Psoas muscle (tissue), 8 donors: ENCODE measurements around the gene FAM163B. TPM values are rescaled to one million over a fixed set of nuclear protein-coding genes. Genes with fewer than 3 reads are reported as not detected.

Experiments used
- ATAC-seq, 4 donors: fragments of 200-7000 bp; cut with Tn5 transposase; one replicate each; pipeline ENCODE4 v1.9.1; 2020; ENCODE audit warnings: moderate library complexity in 3 of 4, mild to moderate bottlenecking in 2 of 4
- DNase-seq, 2 donors: peaks; one replicate each; pipeline ENCODE4 v3.0.0-alpha.2; 2020
- H3K27ac ChIP-seq: fragments of 200-600 bp; one replicate; pipeline ENCODE4 v1.8.0; 2022
- H3K27me3 ChIP-seq, 3 donors: fragments of 200-600 bp in 1 of 3; one replicate each; pipeline versions ENCODE4 v1.6.1 to v1.8.0; 2013 to 2022; ENCODE audit warnings: low read length in 2 of 3, mild to moderate bottlenecking in 2 of 3, moderate library complexity in 1 of 3; ENCODE audit not compliant: insufficient read depth in 3 of 3
- H3K36me3 ChIP-seq, 2 donors: fragments of 200-600 bp in 1 of 2; one replicate each; pipeline versions ENCODE4 v1.6.1 to v1.8.0; 2013 to 2022; ENCODE audit warnings: low read depth in 1 of 2, mild to moderate bottlenecking in 1 of 2, moderate library complexity in 1 of 2; ENCODE audit not compliant: insufficient read depth in 1 of 2
- H3K4me1 ChIP-seq: fragments of 200-600 bp; one replicate; pipeline ENCODE4 v1.8.0; 2022
- H3K4me3 ChIP-seq: fragments of 200-600 bp; one replicate; pipeline ENCODE4 v1.8.0; 2022; ENCODE audit warnings: mild to moderate bottlenecking
- H3K9me3 ChIP-seq: fragments of 200-600 bp; one replicate; pipeline ENCODE4 v1.8.0; 2022
- WGBS, 3 donors: extraction: QIAGEN DNeasy Blood & Tissue Kit; methylation state at CpG; one replicate each; pipeline versions ENCODE4 v1.1.6 to v1.1.7; 2013; 5-methylcytosine and 5-hydroxymethylcytosine counted together
- intact Hi-C, 2 donors: fragments of 100-400 bp; cut with DNase I; formaldehyde crosslinking; loops; one replicate each; pipeline versions ENCODE4 v1.11.0 to v1.14.2; 2022
- polyA plus RNA-seq, 3 donors: library from polyadenylated mRNA; stranded (reverse); fragments of 200-250 nt; gene quantifications; one replicate each; pipeline ENCODE4 v1.2.3, GENCODE V29; 2013
- total RNA-seq, 4 donors: library from RNA; stranded (reverse); fragmentation: NEBNext Ultra II Directional in 2 of 4; extraction: Animal tissue kit (Norgen Biotek cat#: 25700) in 2 of 4; gene quantifications; one replicate each; pipeline versions ENCODE4 v1.2.1 to v1.2.4, GENCODE V29; 2021 to 2023
- TF ChIP-seq, protein P1 (sequence below): fragments of 200-600 bp; IDR thresholded peaks from one replicate; pipeline ENCODE4 v1.8.0; 2022; ENCODE audit warnings: antibody characterized with exemption
- donor health status: healthy with polysubstance abuse.
- donor health status: DM: no; HTN: no; CAD: no; lungs with moderate emphysema.
- donor health status: Bipolar disorder and iron deficiency.
- donor health status: healthy.
- donor health status: DM: yes; HTN: yes; CAD: no.
- donor health status: DM: no; HTN: no; CAD: no.
- donor health status: DM: no; HTN: no; CAD: no.
- donor health status: DM: yes; HTN: yes; CAD: no.

The FAM163B gene
- total and polyA plus RNA-seq, 7 donors, result not detected

DNA sequence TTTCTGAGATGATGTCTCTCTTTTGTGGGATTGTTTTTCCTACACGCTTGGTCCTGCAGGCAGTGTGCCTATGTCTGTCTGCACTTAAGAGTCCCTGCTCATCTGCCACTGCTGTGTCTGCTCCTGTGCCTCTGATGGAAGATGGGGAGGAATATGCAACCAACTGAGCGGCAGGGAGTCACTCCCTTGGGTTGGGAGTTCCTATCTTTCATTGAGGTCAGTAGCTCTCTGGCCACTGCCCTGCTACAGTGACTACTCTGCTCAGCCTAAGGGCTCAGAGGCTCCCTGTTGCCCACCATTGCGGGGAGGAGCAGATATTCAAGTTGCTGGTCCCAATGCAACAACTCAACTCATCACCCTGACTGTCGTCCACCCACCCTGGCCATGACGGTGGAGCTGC is 13.4 kb upstream of the FAM163B start:
- peak in 1 of 2 donors; percentile 7 for DNase-seq
- no peak overlapping the region for H3K4me3 ChIP-seq
- ATAC-seq, result no peak

DNA sequence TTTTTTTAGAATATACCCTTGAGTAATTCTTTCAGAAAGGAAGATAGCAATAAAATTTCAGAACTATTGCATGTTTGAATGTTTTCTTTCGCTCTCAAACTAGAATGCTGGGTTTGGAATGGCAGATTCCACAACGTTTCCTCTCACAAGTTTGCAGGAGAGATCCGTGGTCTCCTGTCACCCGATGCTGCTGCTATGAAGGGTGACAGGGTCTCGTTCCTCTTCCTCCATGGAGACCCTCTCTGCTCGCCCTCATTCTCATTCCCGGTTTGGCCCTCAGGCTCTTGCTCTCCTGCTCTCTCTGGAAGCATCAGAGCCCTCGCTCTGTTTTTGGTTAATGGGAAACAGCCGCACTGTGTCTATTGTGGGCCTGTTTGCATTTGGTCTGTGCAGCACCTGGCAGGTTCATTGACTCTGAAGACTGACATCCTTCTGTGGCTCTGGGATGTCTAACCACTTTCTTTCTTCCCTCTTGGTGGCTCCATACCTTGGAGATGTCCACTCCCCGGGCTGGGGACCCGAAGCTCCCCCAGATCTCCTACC is 12.6 kb upstream of the FAM163B start:
- DNase-seq (no peak), ATAC-seq (no peak)
- no peaks in the 10 kb centered on the region for H3K36me3 ChIP-seq
- 64 to 67% (median 65%) methylated on average over 11 of the region's 11 CpGs for WGBS, 3 donors
- intact Hi-C loops, result no loop called here
- H3K9me3 ChIP-seq, result no peaks in the 10 kb centered on the region
- H3K27me3 ChIP-seq, result peaks cover 2 to 63% (median 7%) of the 10 kb centered on the region in 3 donors
- no peak overlapping the region for H3K4me3 ChIP-seq
- H3K27ac ChIP-seq, result no peak overlapping the region
- no peaks in the 10 kb centered on the region for H3K4me1 ChIP-seq
- TF ChIP-seq, protein P1, sequence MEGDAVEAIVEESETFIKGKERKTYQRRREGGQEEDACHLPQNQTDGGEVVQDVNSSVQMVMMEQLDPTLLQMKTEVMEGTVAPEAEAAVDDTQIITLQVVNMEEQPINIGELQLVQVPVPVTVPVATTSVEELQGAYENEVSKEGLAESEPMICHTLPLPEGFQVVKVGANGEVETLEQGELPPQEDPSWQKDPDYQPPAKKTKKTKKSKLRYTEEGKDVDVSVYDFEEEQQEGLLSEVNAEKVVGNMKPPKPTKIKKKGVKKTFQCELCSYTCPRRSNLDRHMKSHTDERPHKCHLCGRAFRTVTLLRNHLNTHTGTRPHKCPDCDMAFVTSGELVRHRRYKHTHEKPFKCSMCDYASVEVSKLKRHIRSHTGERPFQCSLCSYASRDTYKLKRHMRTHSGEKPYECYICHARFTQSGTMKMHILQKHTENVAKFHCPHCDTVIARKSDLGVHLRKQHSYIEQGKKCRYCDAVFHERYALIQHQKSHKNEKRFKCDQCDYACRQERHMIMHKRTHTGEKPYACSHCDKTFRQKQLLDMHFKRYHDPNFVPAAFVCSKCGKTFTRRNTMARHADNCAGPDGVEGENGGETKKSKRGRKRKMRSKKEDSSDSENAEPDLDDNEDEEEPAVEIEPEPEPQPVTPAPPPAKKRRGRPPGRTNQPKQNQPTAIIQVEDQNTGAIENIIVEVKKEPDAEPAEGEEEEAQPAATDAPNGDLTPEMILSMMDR, result no peak

More for the DNA sequence above, 13.4 kb upstream of the FAM163B start:
- Histone ChIP-seq H3K27ac (no peak overlapping the region), H3K36me3 (no peaks in the 10 kb centered on the region), H3K4me1 (no peaks in the 10 kb centered on the region), H3K27me3 (peaks cover 2 to 59% (median 5%) of the 10 kb centered on the region in 3 donors), H3K9me3 (no peaks in the 10 kb centered on the region)
- intact Hi-C loops, result no loop called here
- WGBS, 3 donors, result 46 to 64% (median 60%) methylated on average over 5 of the region's 5 CpGs
- TF ChIP-seq, protein P1, result no peak

DNA sequence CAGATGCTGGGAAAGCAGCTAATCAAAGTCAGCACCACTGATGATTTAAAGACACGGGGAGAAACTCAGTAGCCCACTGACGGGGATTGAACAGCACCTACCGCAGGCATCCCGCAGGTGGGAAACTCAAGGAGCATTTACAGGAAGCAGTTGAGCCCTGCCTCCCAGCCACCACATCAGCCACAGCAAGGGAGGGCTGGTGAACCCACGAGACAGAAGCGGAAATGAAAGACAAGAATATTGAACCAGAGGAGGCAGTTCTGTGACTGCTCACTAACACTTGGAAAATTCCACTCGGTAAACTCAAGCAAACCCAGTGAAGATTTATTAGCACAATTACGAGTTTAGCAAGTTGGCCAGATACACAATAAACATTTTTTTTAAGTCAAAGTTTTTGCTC is 10.6 kb upstream of the FAM163B start:
- DNase-seq (no peak), ATAC-seq (no peak)
- H3K27ac ChIP-seq, result no peak overlapping the region
- H3K4me1 ChIP-seq, result no peaks in the 10 kb centered on the region
- intact Hi-C loops, result no loop called here
- H3K4me3 ChIP-seq, result no peak overlapping the region
- peaks cover 2 to 73% (median 13%) of the 10 kb centered on the region in 3 donors for H3K27me3 ChIP-seq
- 16 to 18% (median 16%) methylated on average over 8 of the region's 8 CpGs for WGBS, 3 donors
- TF ChIP-seq, protein P1, result no peak
- no peaks in the 10 kb centered on the region for H3K9me3 ChIP-seq
- H3K36me3 ChIP-seq, result no peaks in the 10 kb centered on the region

DNA sequence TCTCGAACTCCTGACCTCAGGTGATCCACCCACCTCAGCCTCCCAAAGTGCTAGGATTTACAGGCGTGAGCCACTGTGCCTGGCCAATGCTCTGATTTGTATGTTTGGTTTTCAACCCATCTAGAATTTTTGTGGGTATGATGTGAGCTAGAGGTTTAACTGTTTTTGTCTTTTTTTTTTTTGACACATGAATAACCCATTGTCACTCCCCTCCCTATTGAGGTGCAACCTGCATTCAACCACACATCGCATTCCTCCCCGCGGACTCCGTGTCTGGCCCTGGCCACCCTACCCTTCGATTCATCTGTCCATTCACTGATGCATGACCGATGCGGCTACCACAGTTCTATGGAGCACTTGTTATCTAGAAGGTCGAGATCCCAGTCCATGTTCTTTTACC is 9.5 kb upstream of the FAM163B start:
- intact Hi-C loops, result no loop called here

More for the DNA sequence above, 9.5 kb upstream of the FAM163B start:
- Histone ChIP-seq H3K36me3 (no peaks in the 10 kb centered on the region), H3K4me1 (no peaks in the 10 kb centered on the region), H3K27me3 (peaks cover 2 to 76% (median 13%) of the 10 kb centered on the region in 3 donors), H3K9me3 (no peaks in the 10 kb centered on the region), H3K27ac (no peak overlapping the region), H3K4me3 (no peak overlapping the region)
- TF ChIP-seq, protein P1, result no peak
- no peak for ATAC-seq
- DNase-seq, result no peak
- WGBS, 3 donors, result 81 to 83% (median 82%) methylated on average over 10 of the region's 10 CpGs
